ENCODE results near the gene TINAG. TPM values are rescaled to one million over a fixed set of nuclear protein-coding genes. Genes with fewer than 3 reads are reported as not detected.

The TINAG gene
- total RNA-seq, 4 donors from 2014 or later, result not detected

DNA sequence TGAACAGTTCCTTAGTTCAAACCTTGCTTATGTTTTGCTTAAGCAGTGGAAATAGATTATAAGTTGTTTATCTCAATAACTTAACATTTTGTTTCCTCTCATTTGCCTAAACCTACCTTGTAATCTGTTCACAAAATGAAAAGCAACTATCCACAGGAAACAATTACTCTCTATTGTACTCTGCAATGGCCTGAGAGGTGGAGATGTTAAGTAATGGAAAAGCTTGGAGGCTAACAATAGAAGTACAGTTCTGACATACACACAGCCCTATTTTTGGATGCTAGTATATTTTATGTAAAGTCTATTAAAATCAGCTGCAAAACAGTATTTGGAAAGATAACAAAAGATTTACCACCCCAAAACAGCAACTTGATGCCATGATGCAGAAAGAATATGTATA is 82.1 kb downstream of the TINAG start:
- no peaks in the 10 kb centered on the region for H3K4me1 ChIP-seq
- intact Hi-C loops (cut with DNase I), result no loop called here
- no peak overlapping the region for H3K4me3 ChIP-seq
- TF ChIP-seq, protein P1, sequence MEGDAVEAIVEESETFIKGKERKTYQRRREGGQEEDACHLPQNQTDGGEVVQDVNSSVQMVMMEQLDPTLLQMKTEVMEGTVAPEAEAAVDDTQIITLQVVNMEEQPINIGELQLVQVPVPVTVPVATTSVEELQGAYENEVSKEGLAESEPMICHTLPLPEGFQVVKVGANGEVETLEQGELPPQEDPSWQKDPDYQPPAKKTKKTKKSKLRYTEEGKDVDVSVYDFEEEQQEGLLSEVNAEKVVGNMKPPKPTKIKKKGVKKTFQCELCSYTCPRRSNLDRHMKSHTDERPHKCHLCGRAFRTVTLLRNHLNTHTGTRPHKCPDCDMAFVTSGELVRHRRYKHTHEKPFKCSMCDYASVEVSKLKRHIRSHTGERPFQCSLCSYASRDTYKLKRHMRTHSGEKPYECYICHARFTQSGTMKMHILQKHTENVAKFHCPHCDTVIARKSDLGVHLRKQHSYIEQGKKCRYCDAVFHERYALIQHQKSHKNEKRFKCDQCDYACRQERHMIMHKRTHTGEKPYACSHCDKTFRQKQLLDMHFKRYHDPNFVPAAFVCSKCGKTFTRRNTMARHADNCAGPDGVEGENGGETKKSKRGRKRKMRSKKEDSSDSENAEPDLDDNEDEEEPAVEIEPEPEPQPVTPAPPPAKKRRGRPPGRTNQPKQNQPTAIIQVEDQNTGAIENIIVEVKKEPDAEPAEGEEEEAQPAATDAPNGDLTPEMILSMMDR (IDR thresholded peaks at IDR 0.05), result no peak
- TF ChIP-seq POLR2A (IDR thresholded peaks at IDR 0.05), result no peak
- H3K27me3 ChIP-seq, result no peaks in the 10 kb centered on the region
- no peaks in the 10 kb centered on the region for H3K9me3 ChIP-seq
- DNase-seq, result no peak
- no peak overlapping the region for H3K27ac ChIP-seq
- H3K36me3 ChIP-seq, result no peaks in the 10 kb centered on the region

DNA sequence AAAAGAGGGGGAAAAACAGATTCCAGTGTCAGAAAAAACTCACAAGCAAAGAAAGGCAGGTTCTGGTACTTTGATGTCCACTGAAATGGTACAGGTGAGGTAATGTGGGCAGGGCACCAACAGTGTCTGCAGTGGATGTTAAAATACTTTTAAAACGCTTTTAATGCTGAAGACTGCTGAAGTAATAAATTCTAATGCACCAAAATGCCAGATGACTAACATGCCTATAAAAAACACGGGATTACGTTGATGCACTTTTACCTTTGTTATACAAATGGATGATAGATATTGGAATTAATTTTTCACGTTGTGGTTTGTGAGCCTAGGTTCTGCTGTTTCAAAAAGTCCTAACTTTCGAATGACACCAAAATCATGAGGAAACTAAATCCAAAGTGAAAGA is 83.3 kb downstream of the TINAG start:
- no peak for TF ChIP-seq POLR2A (IDR thresholded peaks at IDR 0.05)
- TF ChIP-seq, protein P1 (IDR thresholded peaks at IDR 0.05), result no peak
- DNase-seq, result no peak
- Histone ChIP-seq H3K36me3 (no peaks in the 10 kb centered on the region), H3K4me3 (no peak overlapping the region), H3K4me1 (no peaks in the 10 kb centered on the region), H3K27me3 (no peaks in the 10 kb centered on the region), H3K9me3 (no peaks in the 10 kb centered on the region), H3K27ac (no peak overlapping the region)
- WGBS, 2 donors, result 71 to 82% methylated on average over 5 of the region's 5 CpGs
- intact Hi-C loops (cut with DNase I), result no loop called here

DNA sequence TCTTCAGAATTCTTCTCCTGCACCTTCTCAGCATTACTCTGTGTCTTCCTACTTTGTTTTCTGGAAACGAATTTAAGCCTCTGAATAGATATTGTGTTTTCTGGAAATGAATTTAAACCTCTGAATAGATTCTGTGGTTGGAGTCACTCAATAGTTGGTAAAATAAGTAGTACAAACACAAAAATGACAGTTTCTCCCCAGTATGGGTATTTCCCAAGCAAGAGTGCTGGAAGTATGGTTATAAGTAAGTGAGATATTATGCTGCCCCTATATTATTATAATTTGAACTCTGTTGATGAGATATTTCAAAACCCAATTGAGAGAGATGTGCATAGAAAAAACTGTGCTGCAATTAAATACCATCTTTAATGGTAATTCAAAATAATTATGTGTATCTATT is 94.9 kb downstream of the TINAG start:
- TF ChIP-seq POLR2A (IDR thresholded peaks at IDR 0.05), result no peak
- TF ChIP-seq, protein P1 (IDR thresholded peaks at IDR 0.05), result no peak
- no peak for DNase-seq
- intact Hi-C loops (cut with DNase I), result no loop called here
- Histone ChIP-seq H3K36me3 (no peaks in the 10 kb centered on the region), H3K4me1 (no peaks in the 10 kb centered on the region), H3K27ac (no peak overlapping the region), H3K4me3 (no peak overlapping the region), H3K9me3 (no peaks in the 10 kb centered on the region), H3K27me3 (no peaks in the 10 kb centered on the region)
- WGBS, 2 donors, result 50 to 70% methylated on average over 1 of the region's 1 CpG

DNA sequence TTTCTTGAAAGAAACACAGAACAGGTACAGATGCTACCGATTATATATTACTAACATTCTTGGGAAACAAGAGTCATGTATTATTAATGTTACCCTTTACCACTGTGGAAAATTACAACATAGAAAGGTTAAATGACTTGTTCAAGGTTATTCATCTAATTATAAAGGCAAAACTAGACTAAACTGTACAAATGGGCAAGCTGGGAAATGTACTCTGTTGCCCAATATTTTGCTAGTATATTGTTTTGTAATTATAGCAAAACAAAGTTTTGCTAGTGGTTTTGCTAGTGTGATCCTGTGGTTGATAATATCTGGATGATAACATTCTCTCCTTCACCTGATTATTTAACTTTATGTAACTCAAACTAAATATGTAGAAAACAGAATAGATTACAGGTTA is 96.5 kb downstream of the TINAG start:
- Histone ChIP-seq H3K9me3 (no peaks in the 10 kb centered on the region), H3K36me3 (no peaks in the 10 kb centered on the region), H3K4me1 (no peaks in the 10 kb centered on the region), H3K27ac (no peak overlapping the region), H3K27me3 (no peaks in the 10 kb centered on the region), H3K4me3 (no peak overlapping the region)
- intact Hi-C loops (cut with DNase I), result no loop called here
- WGBS, 2 donors, result 42 to 54% methylated on average over 1 of the region's 1 CpG
- DNase-seq, result no peak
- TF ChIP-seq POLR2A (IDR thresholded peaks at IDR 0.05), result no peak
- TF ChIP-seq, protein P1 (IDR thresholded peaks at IDR 0.05), result no peak

DNA sequence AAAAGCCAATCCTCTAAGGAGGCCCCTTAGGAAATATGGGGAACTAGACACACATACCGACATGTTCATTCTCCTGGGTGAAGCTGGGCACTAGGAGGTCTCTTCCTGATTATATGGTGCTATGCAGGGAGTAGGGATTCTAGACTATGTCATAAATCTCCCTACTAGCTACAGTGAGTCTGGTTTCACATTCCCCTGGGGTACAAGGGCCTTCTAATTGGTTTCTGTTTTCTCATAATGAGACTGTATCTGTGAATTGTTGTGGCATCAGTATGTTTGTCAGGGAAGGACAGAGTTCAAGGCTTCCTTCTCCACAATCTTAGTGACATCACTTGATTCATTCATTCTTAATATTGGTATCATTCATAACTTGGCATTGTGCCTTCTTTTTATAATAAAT is 103.5 kb downstream of the TINAG start:
- TF ChIP-seq, protein P1 (IDR thresholded peaks at IDR 0.05), result no peak
- no peak overlapping the region for H3K27ac ChIP-seq
- DNase-seq, result no peak
- intact Hi-C loops (cut with DNase I), result no loop called here
- WGBS, 2 donors, result 71 to 100% methylated on average over 1 of the region's 1 CpG
- no peaks in the 10 kb centered on the region for H3K27me3 ChIP-seq
- H3K4me1 ChIP-seq, result no peaks in the 10 kb centered on the region
- H3K9me3 ChIP-seq, result no peaks in the 10 kb centered on the region
- H3K36me3 ChIP-seq, result no peaks in the 10 kb centered on the region
- no peak overlapping the region for H3K4me3 ChIP-seq

Data from esophagus squamous epithelium (tissue), 5 donors.